Measurements from ENCODE around the gene IFNA6.

GRCh38 chr9:21367957-21368356 is 17.3 kb upstream of the IFNA6 start, which contains the start of gene IFNA13:
- TF ChIP-seq CTCF (IDR thresholded peaks at IDR 0.05) (no peak), EP300 (IDR thresholded peaks at IDR 0.05) (no peak), POLR2A (IDR thresholded peaks at IDR 0.05) (no peak)
